Type B pancreatic cell (in vitro differentiated cells): ENCODE measurements around the gene LDLRAD1. TPM values are rescaled to one million over a fixed set of nuclear protein-coding genes. Genes with fewer than 3 reads are reported as not detected.

Source experiments
- DNase-seq: peaks from one replicate; pipeline ENCODE4 v3.0.0; 2021; ENCODE audit warnings: mixed read lengths; ENCODE audit not compliant: unreplicated experiment; ENCODE audit errors: extremely low spot score
- H3K27ac Mint-ChIP-seq: 2 replicates; pipeline ENCODE4 v1.8.0; 2021; ENCODE audit warnings: mild to moderate bottlenecking, mixed read lengths
- H3K27me3 Mint-ChIP-seq: 2 replicates; pipeline ENCODE4 v1.8.0; 2021; ENCODE audit warnings: mixed read lengths
- H3K36me3 Mint-ChIP-seq: 2 replicates; pipeline ENCODE4 v1.8.0; 2021; ENCODE audit warnings: mixed read lengths
- H3K4me1 Mint-ChIP-seq: one replicate; pipeline ENCODE4 v1.8.0; 2021; ENCODE audit warnings: mixed read lengths; ENCODE audit not compliant: unreplicated experiment
- H3K4me3 Mint-ChIP-seq: 2 replicates; pipeline ENCODE4 v1.8.0; 2021; ENCODE audit warnings: mild to moderate bottlenecking, mixed read lengths
- H3K9me3 Mint-ChIP-seq: 2 replicates; pipeline ENCODE4 v1.8.0; 2021; ENCODE audit warnings: mixed read lengths
- CTCF ChIP-seq: fragments of 200-600 bp; sonication (generic); conservative IDR thresholded peaks from 2 replicates; pipeline ENCODE4 v1.5.0; 2021; ENCODE audit warnings: antibody characterized with exemption, mild to moderate bottlenecking
- total RNA-seq: library from RNA; stranded (reverse); gene quantifications from 2 replicates; pipeline ENCODE4 v1.2.1, GENCODE V29; 2021; ENCODE audit warnings: low replicate concordance

The LDLRAD1 gene
- total RNA-seq, 1 donor from 2014 or later, result 1.3 TPM

GRCh38 chr1:54012008-54012325, 6.0 kb downstream of the LDLRAD1 start:
- no peak for DNase-seq
- no peaks in the 10 kb centered on the region for H3K27me3 Mint-ChIP-seq
- TF ChIP-seq CTCF, result no peak
- H3K4me3 Mint-ChIP-seq, result no peak overlapping the region
- peaks cover 19% of the 10 kb centered on the region for H3K4me1 Mint-ChIP-seq
- no peak overlapping the region for H3K27ac Mint-ChIP-seq
- no peaks in the 10 kb centered on the region for H3K9me3 Mint-ChIP-seq
- no peaks in the 10 kb centered on the region for H3K36me3 Mint-ChIP-seq

- no peaks in the 10 kb centered on the region for H3K27me3 Mint-ChIP-seq
- H3K36me3 Mint-ChIP-seq, result no peaks in the 10 kb centered on the region
- no peaks in the 10 kb centered on the region for H3K9me3 Mint-ChIP-seq
- no peak overlapping the region for H3K4me3 Mint-ChIP-seq
- no peak for TF ChIP-seq CTCF
- H3K4me1 Mint-ChIP-seq, result peaks cover 19% of the 10 kb centered on the region
- no peak for DNase-seq
- H3K27ac Mint-ChIP-seq, result no peak overlapping the region
Observed at GRCh38 chr1:54011316-54012007, 6.5 kb downstream of the LDLRAD1 start.

- no peaks in the 10 kb centered on the region for H3K9me3 Mint-ChIP-seq
- no peak for DNase-seq
- H3K4me1 Mint-ChIP-seq, result peaks cover 16% of the 10 kb centered on the region
- no peaks in the 10 kb centered on the region for H3K36me3 Mint-ChIP-seq
- no peak for TF ChIP-seq CTCF
- H3K4me3 Mint-ChIP-seq, result no peak overlapping the region
- H3K27ac Mint-ChIP-seq, result peak overlapping the region; percentile 17
- no peaks in the 10 kb centered on the region for H3K27me3 Mint-ChIP-seq
Observed at GRCh38 chr1:54010415-54011117, 7.4 kb downstream of the LDLRAD1 start.

- no peaks in the 10 kb centered on the region for H3K36me3 Mint-ChIP-seq
- no peaks in the 10 kb centered on the region for H3K27me3 Mint-ChIP-seq
- peaks cover 18% of the 10 kb centered on the region for H3K4me1 Mint-ChIP-seq
- no peak for DNase-seq
- H3K27ac Mint-ChIP-seq, result no peak overlapping the region
- H3K4me3 Mint-ChIP-seq, result no peak overlapping the region
- TF ChIP-seq CTCF, result no peak
- H3K9me3 Mint-ChIP-seq, result no peaks in the 10 kb centered on the region
Observed at GRCh38 chr1:54009406-54009805, 8.6 kb downstream of the LDLRAD1 start.

GRCh38 chr1:54008876-54009275, 9.1 kb downstream of the LDLRAD1 start:
- Mint-ChIP-seq H3K36me3 (no peaks in the 10 kb centered on the region), H3K4me1 (peaks cover 18% of the 10 kb centered on the region), H3K4me3 (no peak overlapping the region), H3K27ac (no peak overlapping the region), H3K27me3 (no peaks in the 10 kb centered on the region), H3K9me3 (no peaks in the 10 kb centered on the region)
- DNase-seq, result no peak
- TF ChIP-seq CTCF, result no peak
